ENCODE results near the gene MAPK7.

Gene MAPK7

GRCh38 chr17:19378416-19379360 is at the start of gene MAPK7:
MAPK7 (plus strand) TSS chr17:19378498; CDS start chr17:19378901, 403 bp downstream.
- DNase-seq = no peak

GRCh38 chr17:19329136-19329535 is 49.2 kb upstream of the MAPK7 start:
- no peak for DNase-seq

GRCh38 chr17:19329839-19330238 is 48.5 kb upstream of the MAPK7 start:
- DNase-seq = no peak

GRCh38 chr17:19330271-19330670 is 48.0 kb upstream of the MAPK7 start:
- no peak for DNase-seq

GRCh38 chr17:19331134-19331533 is 47.2 kb upstream of the MAPK7 start:
- DNase-seq = peak; percentile 48

GRCh38 chr17:19331543-19332245 is 46.6 kb upstream of the MAPK7 start:
- DNase-seq = no peak

- DNase-seq = no peak
Measured at GRCh38 chr17:19332371-19333131, 45.7 kb upstream of the MAPK7 start.

- DNase-seq = no peak
Measured at GRCh38 chr17:19333132-19333440, 45.2 kb upstream of the MAPK7 start.

GRCh38 chr17:19333736-19334290 is 44.5 kb upstream of the MAPK7 start:
- no peak for DNase-seq

GRCh38 chr17:19334331-19334730 is 44.0 kb upstream of the MAPK7 start:
- DNase-seq = no peak

GRCh38 chr17:19335951-19336631 is 42.2 kb upstream of the MAPK7 start:
- DNase-seq = no peak

- DNase-seq = no peak
Measured at GRCh38 chr17:19336938-19337711, 41.2 kb upstream of the MAPK7 start.

GRCh38 chr17:19337712-19338023 is 40.6 kb upstream of the MAPK7 start:
- DNase-seq = no peak

- DNase-seq = peak; percentile 12
Measured at GRCh38 chr17:19338031-19338990, 40.0 kb upstream of the MAPK7 start.

- no peak for DNase-seq
Measured at GRCh38 chr17:19339341-19339815, 38.9 kb upstream of the MAPK7 start.

GRCh38 chr17:19341211-19341631 is 37.1 kb upstream of the MAPK7 start:
- no peak for DNase-seq

- DNase-seq = peak; percentile 37
Measured at GRCh38 chr17:19341641-19342610, 36.4 kb upstream of the MAPK7 start.

GRCh38 chr17:19342611-19343255 is 35.6 kb upstream of the MAPK7 start:
- no peak for DNase-seq

- no peak for DNase-seq
Measured at GRCh38 chr17:19343256-19343630, 35.1 kb upstream of the MAPK7 start.

All from NCI-H226 (cell line).